Body of pancreas (tissue), 4 donors: ENCODE results near the gene GNB5. TPM values are rescaled to one million over a fixed set of nuclear protein-coding genes. Genes with fewer than 3 reads are reported as not detected.

Source experiments
- ATAC-seq: fragments of 150-250 bp; one replicate; pipeline ENCODE4 v1.9.1; 2016
- DNase-seq, 4 donors: peaks; one replicate each; pipeline ENCODE4 v3.0.0-alpha.2; 2019
- H3K27ac ChIP-seq, 4 donors: fragments of 200-600 bp; sonication (generic); 1 replicate in 3 of 4; 2 replicates in 1 of 4; pipeline versions ENCODE4 v1.5.1 to v1.6.1; 2016 to 2019; ENCODE audit warnings: mild to moderate bottlenecking in 1 of 4, mixed read lengths in 1 of 4, moderate library complexity in 1 of 4
- H3K27me3 ChIP-seq, 2 donors: fragments of 200-600 bp; sonication (generic); one replicate each; pipeline ENCODE4 v1.6.0; 2016; ENCODE audit warnings: mild to moderate bottlenecking in 1 of 2
- H3K36me3 ChIP-seq, 2 donors: fragments of 200-600 bp; sonication (generic); replicated peaks in 1 of 2; 2 replicates each; pipeline ENCODE4 v1.5.1; 2016; ENCODE audit warnings: low read depth in 2 of 2; ENCODE audit not compliant: insufficient read depth in 1 of 2
- H3K4me1 ChIP-seq: fragments of 200-600 bp; sonication (generic); one replicate; pipeline ENCODE4 v1.6.0; 2016
- H3K4me3 ChIP-seq, 2 donors: fragments of 200-600 bp; sonication (generic); 1 replicate in 1 of 2; 2 replicates in 1 of 2; pipeline ENCODE4 v1.5.1; 2016 to 2019
- H3K9me3 ChIP-seq, 3 donors: fragments of 200-600 bp; sonication (generic); 1 replicate in 2 of 3; 2 replicates in 1 of 3; pipeline ENCODE4 v1.5.1; 2016
- POLR2A ChIP-seq, 3 donors: fragments of 450-650 bp; IDR thresholded peaks; one replicate each; pipeline ENCODE4 v1.6.1; 2016; ENCODE audit warnings: antibody characterized with exemption in 3 of 3, mild to moderate bottlenecking in 2 of 3
- WGBS, 2 donors: methylation state at CpG; one replicate each; pipeline ENCODE4 v1.1.5; 2017; 5-methylcytosine and 5-hydroxymethylcytosine counted together
- intact Hi-C: fragments of 100-400 bp; cut with DNase I; formaldehyde crosslinking; loops from one replicate; pipeline ENCODE4 v1.15.1; 2023
- total RNA-seq, 2 donors: library from RNA; depleted of rRNA; stranded (reverse); fragments of >200 nt; gene quantifications; one replicate each; pipeline ENCODE4 v1.1.0, GENCODE V29; 2016
- TF ChIP-seq, protein P1 (sequence below), 7 experiments: fragments of 450-650 bp in 4 of 7; fragments of 200-600 bp in 3 of 7; sonication (generic) in 3 of 7; IDR thresholded peaks; one replicate each; pipeline ENCODE4 v1.5.1; 2016 to 2019; ENCODE audit warnings: antibody characterized with exemption in 7 of 7

The GNB5 gene
- total RNA-seq, 2 donors from 2014 or later, result 15.8 to 25.2 TPM

DNA sequence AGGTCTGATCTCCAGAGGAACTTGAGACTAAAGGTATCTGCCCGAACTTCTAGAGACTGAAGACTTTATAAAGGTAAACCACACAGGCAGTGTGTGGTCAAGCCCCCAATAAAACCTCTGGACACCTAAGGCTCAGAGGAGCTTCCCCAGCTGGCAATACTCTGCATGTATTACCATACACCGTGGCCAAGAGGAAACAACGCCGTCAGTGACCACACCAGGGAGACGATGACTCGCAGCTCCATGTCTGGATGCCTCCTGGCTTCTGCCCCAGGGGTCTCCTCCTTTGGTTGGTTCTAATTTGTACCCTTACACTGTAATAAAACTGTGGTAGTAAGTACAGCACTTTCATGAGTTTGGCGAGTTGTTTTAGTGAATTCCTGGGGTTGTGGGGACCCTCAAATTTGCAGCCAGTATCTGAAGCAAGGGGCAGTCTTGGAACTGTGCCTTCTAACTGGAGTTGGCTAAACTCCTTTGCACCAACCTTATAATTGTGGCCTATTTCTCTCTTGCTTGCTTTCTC lies 46.5 kb downstream of the GNB5 start:
- WGBS, 2 donors, result 86 to 92% methylated on average over 3 to 7 of the region's 7 CpGs
- Histone ChIP-seq H3K9me3 (no peaks in the 10 kb centered on the region), H3K27me3 (no peaks in the 10 kb centered on the region), H3K36me3 (peaks cover 0 to 6% of the 10 kb centered on the region in 2 donors), H3K27ac (no peak overlapping the region), H3K4me3 (no peak overlapping the region), H3K4me1 (peaks cover 5% of the 10 kb centered on the region)
- ATAC-seq (no peak), DNase-seq (no peak)
- TF ChIP-seq POLR2A (IDR thresholded peaks at IDR 0.05), result no peak
- TF ChIP-seq, protein P1, sequence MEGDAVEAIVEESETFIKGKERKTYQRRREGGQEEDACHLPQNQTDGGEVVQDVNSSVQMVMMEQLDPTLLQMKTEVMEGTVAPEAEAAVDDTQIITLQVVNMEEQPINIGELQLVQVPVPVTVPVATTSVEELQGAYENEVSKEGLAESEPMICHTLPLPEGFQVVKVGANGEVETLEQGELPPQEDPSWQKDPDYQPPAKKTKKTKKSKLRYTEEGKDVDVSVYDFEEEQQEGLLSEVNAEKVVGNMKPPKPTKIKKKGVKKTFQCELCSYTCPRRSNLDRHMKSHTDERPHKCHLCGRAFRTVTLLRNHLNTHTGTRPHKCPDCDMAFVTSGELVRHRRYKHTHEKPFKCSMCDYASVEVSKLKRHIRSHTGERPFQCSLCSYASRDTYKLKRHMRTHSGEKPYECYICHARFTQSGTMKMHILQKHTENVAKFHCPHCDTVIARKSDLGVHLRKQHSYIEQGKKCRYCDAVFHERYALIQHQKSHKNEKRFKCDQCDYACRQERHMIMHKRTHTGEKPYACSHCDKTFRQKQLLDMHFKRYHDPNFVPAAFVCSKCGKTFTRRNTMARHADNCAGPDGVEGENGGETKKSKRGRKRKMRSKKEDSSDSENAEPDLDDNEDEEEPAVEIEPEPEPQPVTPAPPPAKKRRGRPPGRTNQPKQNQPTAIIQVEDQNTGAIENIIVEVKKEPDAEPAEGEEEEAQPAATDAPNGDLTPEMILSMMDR (IDR thresholded peaks at IDR 0.05), result no peak
- intact Hi-C loops, result no loop called here

DNA sequence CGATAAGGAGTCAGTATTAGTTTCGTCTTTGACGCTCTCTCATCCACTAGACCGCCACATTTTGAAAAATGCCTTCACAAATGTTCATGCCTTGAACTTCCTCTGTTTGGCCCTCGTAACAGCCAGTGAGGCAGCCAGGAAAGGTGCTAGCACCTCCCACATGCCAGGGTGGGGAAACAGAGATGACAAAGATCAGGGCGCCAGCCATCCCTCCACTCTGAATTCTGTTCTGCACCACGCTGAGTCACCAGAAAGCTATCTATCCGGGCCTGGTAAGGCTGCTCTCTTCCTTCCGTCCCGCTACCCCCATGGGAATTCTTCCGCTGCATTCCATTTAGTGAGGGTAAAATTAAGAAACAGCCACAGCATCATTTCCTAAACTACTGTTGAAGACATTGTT lies 47.3 kb downstream of the GNB5 start:
- WGBS, 2 donors, result 78 to 90% methylated on average over 11 of the region's 11 CpGs
- H3K27ac ChIP-seq, result no peak overlapping the region
- H3K4me1 ChIP-seq, result peaks cover 13% of the 10 kb centered on the region
- H3K4me3 ChIP-seq, result no peak overlapping the region
- no peaks in the 10 kb centered on the region for H3K36me3 ChIP-seq
- H3K9me3 ChIP-seq, result no peaks in the 10 kb centered on the region
- no peaks in the 10 kb centered on the region for H3K27me3 ChIP-seq
- no peak for ATAC-seq
- DNase-seq, result no peak
- intact Hi-C loops, result no loop called here
- TF ChIP-seq, protein P1 (IDR thresholded peaks at IDR 0.05), result no peak
- TF ChIP-seq POLR2A (IDR thresholded peaks at IDR 0.05), result no peak

DNA sequence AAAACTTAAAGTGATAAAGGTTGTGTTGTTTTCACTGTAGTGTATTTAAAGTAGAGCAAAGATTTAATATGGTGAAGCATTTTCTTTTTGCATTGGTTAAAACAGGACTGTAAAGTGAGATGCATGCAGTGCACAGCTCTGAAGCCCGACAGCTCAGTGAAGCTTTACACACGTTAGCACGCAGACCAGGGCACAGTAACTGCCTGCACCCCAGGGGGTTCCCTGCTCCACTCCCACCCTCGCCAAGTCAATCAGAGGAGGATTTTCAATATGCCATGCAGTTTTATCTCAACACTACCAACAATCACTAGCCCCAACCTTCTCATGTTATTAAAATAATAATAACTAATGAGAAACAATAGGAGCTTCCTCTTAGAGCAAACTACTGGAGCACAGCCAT lies 50.5 kb downstream of the GNB5 start:
- no peak overlapping the region for H3K27ac ChIP-seq
- H3K9me3 ChIP-seq, result no peaks in the 10 kb centered on the region
- ATAC-seq, result no peak
- H3K27me3 ChIP-seq, result no peaks in the 10 kb centered on the region
- no peak for DNase-seq
- no peaks in the 10 kb centered on the region for H3K36me3 ChIP-seq
- WGBS, 2 donors, result 77 to 81% methylated on average over 4 of the region's 4 CpGs
- H3K4me3 ChIP-seq, result no peak overlapping the region
- intact Hi-C loops, result no loop called here
- peaks cover 36% of the 10 kb centered on the region for H3K4me1 ChIP-seq
- TF ChIP-seq, protein P1 (IDR thresholded peaks at IDR 0.05), result no peak
- no peak for TF ChIP-seq POLR2A (IDR thresholded peaks at IDR 0.05)

DNA sequence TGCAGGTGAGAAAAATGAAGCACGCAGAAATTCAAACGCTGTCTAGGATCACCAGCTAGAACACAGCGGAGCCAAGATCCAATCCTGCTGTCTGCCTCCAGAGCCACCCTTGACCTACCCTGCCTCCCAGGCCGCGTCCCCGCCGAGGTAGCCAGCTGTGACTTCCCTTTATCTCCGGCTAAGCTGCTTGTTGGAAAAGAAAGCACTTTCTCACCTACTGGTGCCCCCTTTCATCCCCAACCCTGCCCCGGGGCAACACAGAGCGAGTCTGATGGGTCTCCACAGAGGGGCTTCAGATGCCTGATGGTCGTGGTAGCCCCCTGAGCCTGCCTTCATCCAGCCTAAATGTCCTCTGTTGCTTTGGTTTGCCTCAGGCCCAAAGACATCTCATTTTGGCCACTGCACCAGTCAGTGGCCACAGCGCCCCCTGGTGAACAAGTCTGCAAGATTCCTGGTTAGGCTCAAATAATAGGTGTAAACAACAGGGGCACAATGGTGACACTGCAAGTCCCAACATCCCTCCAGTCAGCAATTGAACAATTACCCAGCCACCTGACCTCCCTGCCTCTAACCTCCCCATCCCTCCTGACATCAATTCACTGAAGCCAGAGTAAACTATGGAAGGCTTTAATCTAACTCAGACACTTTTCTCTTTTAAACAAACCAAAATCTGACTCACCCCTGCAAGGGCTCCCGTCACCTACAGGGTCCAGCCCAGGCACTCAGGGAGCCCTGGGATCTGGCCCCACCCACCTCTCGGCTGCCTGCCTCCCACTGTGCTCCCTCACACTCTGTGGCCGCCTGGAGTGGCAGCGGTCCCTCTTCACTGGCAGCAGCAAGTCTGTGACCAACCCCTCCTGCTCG lies 51.4 kb downstream of the GNB5 start:
- ATAC-seq, result peak; percentile 57
- peak; percentile 75 to 87 (median 78) for DNase-seq
- H3K27ac ChIP-seq, result peak overlapping the region in 1 of 4 donors; percentile 22
- H3K9me3 ChIP-seq, result no peaks in the 10 kb centered on the region
- intact Hi-C loops, result no loop called here
- peaks cover 44% of the 10 kb centered on the region for H3K4me1 ChIP-seq
- TF ChIP-seq POLR2A (IDR thresholded peaks at IDR 0.05), result no peak
- TF ChIP-seq, protein P1 (IDR thresholded peaks at IDR 0.05), result peak; percentile 53 to 82 (median 78)
- H3K36me3 ChIP-seq, result no peaks in the 10 kb centered on the region
- no peaks in the 10 kb centered on the region for H3K27me3 ChIP-seq
- 49 to 54% methylated on average over 12 to 17 of the region's 17 CpGs for WGBS, 2 donors
- no peak overlapping the region for H3K4me3 ChIP-seq
